PFSK-1 (cell line): Measurements from ENCODE around the gene PPFIA4.

Experiments
- FOXP2 ChIP-seq: optimal IDR thresholded peaks from 2 replicates; pipeline ENCODE3; 2011; ENCODE audit warnings: borderline replicate concordance, control low read depth, inconsistent platforms; ENCODE audit not compliant: insufficient read depth; ENCODE audit errors: extremely low read length, extremely low read depth
- POLR2AphosphoS5 ChIP-seq: IDR thresholded peaks from 2 replicates; pipeline ENCODE4 v1.6.1; 2012; ENCODE audit warnings: low read depth, mild to moderate bottlenecking, control low read depth, low read length, moderate library complexity
- REST ChIP-seq, 2 experiments: IDR thresholded peaks; 2 replicates each; pipeline versions ENCODE4 v1.6.1 to v1.8.0; 2011 to 2012; ENCODE audit warnings: low read depth in 2 of 2, low read length in 2 of 2, control low read depth in 1 of 2, inconsistent platforms in 1 of 2, mild to moderate bottlenecking in 1 of 2, moderate library complexity in 1 of 2; ENCODE audit not compliant: insufficient read depth in 1 of 2
- SIN3A ChIP-seq: IDR thresholded peaks from 2 replicates; pipeline ENCODE4 v1.6.1; 2012; ENCODE audit warnings: mild to moderate bottlenecking, low read length, moderate library complexity, borderline replicate concordance; ENCODE audit not compliant: insufficient read depth
- TAF1 ChIP-seq: IDR thresholded peaks from 2 replicates; pipeline ENCODE4 v1.6.1; 2012; ENCODE audit warnings: low read length, control low read depth, borderline replicate concordance; ENCODE audit not compliant: insufficient read depth

DNA sequence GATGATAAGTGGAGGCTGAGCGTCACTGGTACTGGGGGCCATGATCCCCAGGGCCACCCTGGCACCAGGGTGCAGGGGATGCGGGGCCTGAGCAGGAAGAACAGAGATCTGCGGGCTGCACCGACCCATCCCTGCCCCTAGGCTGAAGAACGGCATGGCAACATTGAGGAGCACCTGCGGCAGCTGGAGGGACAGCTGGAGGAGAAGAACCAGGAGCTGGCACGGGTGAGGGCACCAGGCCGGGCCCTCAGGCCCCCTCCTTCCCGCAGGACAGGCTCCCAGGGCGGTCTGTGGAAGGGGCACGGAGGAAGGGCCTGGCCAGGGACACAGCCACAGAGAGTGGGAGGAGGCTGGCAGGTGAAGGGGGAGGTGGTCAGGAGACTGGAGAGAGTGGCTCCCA is 21.8 kb downstream of the PPFIA4 start:
- no peak for TF ChIP-seq TAF1
- TF ChIP-seq REST (IDR thresholded peaks at IDR 0.05; ENCODE audit: insufficient read depth in 1 of 2, low read depth in 2 of 2, low read length in 2 of 2), result no peak
- no peak for TF ChIP-seq POLR2AphosphoS5
- no peak for TF ChIP-seq FOXP2
- TF ChIP-seq SIN3A, result no peak
